Stimulated activated CD4-positive, alpha-beta T cell treated with anti-CD3 and anti-CD28 coated beads, Interleukin-15, amount 100 ng/mL, for 1 hour (primary cell): ENCODE results near the gene PDS5A.
"Not testable (repeated sequence)": the region's sequence is repeated elsewhere in the genome, so short reads cannot be mapped to it uniquely, and the experiment has no call there.

Experiments
- DNase-seq, 2 donors: peaks; one replicate each; pipeline ENCODE4 v3.0.0-alpha.2; 2020; ENCODE audit warnings: low read depth in 1 of 2, low spot score in 1 of 2

PDS5A gene, protein sequence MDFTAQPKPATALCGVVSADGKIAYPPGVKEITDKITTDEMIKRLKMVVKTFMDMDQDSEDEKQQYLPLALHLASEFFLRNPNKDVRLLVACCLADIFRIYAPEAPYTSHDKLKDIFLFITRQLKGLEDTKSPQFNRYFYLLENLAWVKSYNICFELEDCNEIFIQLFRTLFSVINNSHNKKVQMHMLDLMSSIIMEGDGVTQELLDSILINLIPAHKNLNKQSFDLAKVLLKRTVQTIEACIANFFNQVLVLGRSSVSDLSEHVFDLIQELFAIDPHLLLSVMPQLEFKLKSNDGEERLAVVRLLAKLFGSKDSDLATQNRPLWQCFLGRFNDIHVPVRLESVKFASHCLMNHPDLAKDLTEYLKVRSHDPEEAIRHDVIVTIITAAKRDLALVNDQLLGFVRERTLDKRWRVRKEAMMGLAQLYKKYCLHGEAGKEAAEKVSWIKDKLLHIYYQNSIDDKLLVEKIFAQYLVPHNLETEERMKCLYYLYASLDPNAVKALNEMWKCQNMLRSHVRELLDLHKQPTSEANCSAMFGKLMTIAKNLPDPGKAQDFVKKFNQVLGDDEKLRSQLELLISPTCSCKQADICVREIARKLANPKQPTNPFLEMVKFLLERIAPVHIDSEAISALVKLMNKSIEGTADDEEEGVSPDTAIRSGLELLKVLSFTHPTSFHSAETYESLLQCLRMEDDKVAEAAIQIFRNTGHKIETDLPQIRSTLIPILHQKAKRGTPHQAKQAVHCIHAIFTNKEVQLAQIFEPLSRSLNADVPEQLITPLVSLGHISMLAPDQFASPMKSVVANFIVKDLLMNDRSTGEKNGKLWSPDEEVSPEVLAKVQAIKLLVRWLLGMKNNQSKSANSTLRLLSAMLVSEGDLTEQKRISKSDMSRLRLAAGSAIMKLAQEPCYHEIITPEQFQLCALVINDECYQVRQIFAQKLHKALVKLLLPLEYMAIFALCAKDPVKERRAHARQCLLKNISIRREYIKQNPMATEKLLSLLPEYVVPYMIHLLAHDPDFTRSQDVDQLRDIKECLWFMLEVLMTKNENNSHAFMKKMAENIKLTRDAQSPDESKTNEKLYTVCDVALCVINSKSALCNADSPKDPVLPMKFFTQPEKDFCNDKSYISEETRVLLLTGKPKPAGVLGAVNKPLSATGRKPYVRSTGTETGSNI (N-terminal part only)

DNA sequence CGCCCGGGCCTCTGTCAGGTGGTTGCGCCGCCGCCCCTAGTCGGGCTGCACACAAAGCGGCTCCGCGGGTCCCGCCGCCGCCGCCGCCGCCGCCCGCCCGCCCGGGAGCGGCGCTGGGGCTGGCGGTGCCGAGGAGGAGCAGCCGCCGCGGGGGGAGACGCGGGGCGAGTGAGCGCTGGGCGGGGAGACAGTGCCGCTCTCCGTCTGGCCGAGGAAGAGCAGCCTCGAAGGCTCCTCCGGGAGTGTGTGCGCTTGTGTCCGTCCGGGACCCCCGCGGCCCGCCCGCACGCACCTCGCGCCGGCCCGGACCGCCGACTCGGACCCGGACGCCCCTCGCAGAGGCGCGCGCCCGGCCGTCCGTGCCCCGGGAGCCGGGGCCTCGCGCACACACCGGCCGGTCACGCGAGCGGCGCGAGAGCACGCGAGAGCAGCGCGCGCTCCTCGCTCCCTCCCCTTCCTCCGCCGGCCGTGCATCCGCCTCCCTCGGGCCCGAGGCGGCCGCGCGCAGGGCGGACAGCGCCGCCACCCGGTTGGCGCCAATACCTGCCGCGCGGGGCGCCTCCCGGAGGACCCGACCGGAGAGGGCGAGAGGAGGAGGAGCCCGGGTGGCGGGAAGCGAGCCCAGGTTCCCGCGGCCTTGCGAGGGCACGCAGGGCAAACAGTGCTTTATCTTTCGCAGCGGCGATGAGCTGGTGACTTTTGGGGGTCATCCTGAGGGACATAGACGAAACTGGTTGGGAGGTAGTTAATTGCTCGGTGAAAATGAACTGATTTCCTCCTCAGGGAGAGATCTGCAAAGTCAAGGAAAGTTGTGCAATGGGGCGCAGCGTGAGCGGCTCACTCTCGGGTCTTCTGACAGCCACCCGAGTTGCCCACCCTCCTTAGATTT, at the start of gene PDS5A:
PDS5A (minus strand) TSS at position 423 of the 889 bp plus-strand sequence. CDS start 1,334 bp downstream, outside the sequence.
- DNase-seq, result peak; percentile 83 to 86

DNA sequence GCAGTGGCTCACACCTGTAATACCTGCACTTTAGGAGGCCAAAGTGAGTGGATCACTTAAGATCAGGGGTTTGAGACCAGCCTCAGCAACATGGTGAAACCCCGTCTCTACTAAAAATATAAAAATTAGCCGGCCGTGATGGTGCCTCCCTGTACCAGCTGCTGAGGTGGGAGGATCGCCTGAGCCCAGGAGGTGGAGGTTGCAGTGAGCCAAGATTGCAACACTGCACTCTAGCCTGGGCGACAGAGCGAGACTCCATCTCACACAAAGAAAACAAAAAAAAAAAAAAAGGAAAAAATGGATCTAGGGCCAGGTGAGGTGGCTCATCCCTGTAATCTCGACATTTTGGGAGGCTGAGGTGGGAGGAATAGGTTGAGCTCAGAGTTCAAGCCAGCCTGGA, 46.3 kb upstream of the PDS5A start:
- DNase-seq, result not testable (repeated sequence)

DNA sequence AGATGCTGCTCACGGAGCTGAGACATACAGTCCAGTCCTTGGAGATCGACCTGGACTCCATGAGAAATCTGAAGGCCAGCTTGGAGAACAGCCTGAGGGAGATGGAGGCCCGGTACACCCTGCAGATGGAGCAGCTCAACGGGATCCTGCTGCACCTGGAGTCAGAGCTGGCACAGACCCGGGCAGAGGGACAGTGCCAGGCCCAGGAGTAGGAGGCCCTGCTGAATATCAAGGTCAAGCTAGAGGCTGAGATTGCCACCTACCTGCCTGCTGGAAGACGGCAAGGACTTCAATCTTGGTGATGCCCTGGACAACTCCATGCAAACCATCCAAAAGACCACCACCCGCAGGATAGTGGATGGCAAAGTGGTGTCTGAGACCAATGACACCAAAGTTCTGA, 43.4 kb upstream of the PDS5A start:
- DNase-seq, result not testable (repeated sequence)

DNA sequence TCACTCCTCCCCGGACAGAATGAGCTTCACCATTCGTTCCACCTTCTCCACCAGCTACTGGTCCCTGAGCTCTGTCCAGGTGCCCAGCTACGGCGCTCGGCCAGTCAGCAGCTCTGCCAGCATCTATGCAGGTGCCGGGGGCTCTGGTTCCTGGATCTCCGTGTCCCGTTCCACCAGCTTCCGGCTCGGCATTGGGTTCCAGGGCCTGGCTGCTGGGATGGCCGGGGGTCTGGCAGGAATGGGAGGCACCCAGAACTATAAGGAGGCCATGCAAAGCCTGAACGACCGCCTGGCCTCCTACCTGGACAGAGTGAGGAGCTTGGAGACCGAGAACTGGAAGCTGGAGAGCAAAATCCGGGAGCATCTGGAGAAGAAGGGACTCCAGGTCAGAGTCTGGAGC, 42.5 kb upstream of the PDS5A start:
- no peak for DNase-seq

DNA sequence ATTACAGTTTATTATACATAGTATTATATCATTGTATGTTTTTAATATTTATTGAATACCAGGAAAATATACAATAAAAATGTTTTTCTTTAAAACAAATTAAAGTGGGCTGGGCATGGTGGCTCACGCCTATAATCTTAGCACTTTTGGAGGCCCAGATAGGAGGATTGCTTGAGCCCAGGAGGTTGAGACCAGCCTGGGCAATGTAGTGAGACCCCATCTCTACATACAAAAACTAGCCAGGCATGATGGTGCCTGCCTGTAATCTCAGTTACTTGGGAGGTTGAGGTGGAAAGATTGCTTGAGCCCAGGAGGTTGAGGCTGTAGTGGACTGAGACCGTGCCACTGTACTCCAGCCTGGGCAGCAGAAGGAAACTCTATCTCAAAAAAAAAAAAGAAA, 38.3 kb upstream of the PDS5A start:
- no peak for DNase-seq

DNA sequence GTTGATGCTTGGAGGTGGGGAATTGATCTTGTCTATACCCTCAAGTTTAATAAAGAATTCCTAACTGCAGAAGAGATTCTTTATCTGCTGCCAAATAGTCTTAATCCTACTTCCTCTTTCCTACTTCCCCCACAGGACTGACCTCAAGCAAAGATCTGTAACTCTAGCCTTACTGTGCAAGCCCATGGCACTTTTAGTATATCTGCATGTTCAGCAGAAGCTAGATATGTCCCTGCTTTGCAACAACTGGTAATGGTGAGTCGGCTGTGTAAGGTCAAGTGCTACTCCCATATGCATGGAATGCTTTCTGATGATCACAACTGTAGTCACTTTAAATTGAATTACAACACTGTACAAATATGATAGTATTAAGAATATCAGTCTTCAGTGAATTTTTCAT, 26.3 kb upstream of the PDS5A start:
- no peak for DNase-seq

DNA sequence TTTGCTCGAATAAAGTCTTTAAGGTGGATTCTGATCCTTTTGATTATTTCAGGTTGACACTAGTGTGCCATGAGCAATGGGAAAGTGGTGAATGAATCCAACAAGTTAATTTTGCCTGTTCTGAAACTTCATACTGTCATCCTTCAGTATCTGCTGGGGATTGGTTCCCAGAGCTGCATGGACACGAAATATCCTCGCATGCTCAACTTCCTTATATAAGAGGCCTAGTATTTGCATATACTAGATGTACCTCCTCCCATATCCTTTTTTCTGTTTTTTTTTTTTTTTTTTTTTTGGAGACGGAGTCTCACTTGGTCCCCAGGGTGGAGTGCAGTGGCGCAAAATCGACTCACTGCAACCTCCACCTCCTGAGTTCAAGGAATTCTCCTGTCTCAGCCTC, 23.0 kb upstream of the PDS5A start:
- no peak for DNase-seq

DNA sequence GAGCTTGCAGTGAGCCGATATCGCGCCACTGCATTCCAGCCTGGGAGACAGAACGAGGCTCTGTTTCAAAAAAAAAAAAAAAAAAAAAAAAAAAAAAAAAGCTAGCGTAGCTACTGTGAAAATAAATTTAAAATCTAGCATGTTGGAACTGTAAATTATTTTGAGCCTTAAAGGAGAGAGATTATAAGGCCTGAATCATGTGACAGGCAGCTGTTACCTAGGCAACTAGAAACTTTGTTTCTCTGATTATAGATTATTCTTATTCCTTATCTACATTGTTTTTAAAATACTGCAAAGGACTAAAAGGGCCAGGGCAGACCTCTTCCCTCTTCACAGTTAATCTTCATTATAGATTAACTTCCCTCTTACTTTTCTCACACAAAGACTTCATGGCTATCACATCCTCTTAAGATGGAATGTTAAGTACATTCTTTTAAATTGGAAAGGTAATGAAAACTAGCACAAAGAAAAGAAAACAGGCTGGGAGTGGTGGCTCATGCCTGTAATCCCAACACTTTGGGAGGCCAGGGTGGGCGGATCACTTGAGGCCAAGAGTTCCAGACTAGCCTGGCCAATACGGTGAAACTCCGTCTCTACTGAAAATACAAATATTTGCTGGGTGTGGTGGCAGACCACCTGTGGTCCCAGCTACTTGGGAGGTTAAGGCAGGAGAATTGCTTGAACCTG, 21.1 kb upstream of the PDS5A start:
- no peak for DNase-seq

DNA sequence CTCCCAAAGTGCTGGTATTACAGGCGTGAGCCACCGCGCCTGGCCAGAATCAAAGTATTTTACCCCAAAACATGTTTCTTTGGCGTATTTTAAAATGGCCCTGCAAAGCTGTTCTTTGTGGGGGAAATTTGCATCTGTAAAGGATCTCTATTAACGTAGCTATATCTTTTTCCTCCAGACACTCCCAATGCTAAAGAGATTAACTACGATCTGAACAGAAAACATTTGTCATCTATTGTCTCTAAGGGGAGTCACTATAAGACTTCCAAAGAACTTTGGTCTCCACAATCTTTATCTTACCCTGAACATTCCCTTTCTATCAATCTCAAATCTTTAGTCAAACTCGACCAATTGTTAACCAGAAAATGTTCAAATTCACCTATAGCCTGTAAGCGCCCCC, 19.1 kb upstream of the PDS5A start:
- DNase-seq, result no peak

DNA sequence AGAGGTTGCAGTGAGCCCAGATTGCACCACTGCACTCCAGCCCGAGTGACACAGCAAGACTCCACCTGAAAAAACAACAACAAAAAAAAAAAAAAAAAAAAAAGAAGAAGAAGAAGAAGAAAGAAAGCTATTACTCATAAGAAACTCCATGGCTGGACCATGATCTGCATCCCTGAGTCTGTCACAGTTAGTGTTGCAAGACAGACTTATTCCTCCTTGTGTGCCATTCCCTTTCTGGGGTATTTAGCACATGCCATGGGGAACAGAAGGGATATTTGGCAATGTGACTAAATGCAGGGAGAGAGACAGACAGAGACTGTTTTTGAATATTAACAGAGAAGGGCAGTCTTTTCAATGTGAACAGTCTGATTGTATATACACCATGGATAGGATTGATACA, 16.7 kb upstream of the PDS5A start:
- DNase-seq, result no peak

DNA sequence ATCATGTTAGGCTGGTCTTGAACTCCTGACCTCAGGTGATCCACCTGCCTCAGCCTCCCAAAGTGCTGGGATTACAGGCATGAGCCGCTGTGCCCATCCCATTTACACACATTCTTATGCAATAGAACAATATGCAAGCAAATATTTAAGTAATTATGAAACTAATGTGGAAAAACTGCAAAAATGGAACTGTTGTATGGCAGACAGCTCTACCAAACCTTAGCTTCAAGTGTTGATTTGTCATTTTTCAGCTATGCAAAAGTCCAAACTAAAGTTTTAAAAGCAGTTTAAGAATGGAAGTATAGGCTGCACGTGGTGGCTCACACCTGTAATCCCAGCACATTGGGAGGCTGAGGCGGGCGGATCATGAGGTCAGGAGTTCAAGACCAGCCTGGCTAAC, 11.7 kb upstream of the PDS5A start:
- not testable (repeated sequence) for DNase-seq

DNA sequence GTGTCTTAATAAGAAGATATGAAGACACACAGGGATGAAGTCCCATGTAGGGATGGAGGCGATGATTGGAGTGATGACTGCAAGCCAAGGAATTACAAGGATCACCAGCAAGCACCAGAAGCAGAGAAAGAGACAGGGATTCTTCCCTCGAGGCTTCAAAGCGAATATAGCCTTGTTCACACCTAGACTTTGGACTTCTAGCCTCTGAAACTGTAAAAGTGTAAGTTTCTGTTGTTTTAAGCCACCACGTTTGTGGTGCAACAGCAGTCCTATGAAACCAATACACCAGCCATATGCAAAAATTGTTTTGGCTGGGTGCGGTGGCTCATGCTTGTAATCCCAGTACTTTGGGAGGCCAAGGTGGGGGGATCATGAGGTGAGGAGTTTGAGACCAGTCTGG, 9.8 kb upstream of the PDS5A start:
- no peak for DNase-seq

DNA sequence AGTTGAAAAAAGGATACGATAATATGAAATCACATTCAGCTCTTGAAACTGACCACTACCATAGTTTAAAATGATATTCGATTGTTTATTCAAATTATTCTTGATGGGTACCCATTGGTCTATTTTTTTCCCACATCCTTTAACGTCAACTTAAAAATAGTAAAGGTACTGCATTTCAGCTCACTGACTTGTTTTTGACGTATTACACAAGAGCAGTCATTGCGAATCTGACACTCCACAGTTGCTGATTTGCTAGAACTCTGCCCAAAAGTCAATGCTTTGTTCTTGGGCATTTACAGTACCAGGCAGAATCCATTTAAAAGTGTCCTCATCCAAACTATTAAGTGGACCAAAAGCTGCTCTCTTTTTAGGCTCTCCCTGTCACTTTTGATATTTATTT, 1.2 kb upstream of the PDS5A start:
- DNase-seq, result no peak

DNA sequence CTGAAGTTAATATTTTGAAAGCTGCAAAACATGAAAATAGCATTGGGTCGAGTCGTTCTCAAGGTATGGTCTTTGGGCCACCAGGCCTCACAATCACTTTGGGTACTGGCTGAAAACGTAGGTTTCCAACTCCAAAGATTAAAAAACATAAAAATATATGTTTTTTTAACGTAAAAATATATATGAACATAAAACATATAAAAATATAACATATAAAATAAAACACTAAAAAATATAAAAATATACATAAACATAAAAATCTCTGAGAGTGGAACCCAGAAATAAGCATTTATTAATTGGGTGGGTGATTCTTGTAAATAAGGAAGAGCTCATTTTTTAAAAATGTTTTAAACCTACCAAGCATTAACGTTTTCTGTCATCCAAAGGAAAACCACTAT, 666 bp upstream of the PDS5A start:
- DNase-seq, result no peak

DNA sequence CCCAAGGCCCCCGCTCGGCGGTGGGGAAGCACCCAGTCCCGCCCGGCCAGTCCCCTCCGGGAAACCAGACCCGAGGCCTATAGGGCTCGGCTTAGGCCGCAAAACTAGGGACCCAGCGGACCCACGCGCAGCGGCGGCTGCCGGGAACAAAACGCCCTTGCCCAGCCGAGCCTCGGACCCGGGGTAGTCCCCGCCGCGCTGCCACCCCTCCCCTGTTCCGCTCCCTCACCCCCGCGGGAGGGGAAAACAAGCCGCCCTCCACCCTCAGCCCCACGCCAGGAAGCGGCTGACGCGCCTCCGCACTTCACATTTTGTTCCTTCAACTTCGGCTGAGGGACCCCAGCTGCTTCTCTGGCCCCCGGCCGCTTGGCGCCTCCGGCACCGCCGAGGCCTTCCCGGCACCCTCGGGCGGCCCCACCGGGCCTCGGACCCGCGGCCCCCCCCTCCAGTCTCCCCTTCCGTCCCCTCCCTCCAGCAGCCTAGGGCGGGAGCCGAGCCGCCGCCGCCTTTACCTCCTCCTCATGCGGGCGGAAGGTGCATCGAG, 694 bp downstream of the PDS5A start:
- DNase-seq, result peak; percentile 19 to 40

DNA sequence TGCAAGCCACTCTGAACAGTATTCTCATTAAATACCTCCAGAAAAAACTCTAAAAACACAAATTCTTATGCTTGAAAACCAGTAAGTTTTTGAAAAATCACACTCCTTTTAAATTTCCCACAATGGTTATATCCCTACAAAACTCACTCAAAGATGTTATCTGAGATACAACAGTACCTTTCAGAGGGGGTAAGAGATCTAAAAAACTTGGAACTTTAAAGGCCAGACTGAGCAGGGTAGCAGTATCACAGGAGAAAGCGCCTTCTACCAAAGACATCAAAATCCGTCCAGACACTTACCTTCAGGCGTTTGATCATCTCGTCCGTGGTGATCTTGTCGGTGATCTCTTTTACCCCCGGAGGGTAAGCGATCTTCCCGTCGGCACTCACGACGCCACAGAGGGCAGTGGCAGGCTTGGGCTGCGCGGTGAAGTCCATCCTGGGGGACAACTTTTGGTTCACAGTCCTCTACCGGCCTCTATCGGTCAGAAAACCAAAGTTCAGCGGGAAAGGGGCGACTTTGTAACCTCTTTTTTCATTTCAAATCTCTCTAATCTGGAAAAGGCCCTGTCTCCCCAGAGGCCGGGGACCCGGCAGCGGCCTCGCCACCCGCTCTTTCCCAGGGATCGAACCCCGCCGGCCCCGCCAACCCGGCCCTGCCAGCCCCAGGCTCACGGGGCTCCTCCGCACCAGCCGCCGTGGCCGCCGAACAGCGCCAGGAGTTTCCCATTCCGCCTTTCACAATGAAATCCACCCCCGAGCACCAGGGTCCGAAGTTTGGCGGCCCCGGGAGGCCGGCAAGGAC, 1.4 kb downstream of the PDS5A start:
- DNase-seq, result peak; percentile 30 to 42

DNA sequence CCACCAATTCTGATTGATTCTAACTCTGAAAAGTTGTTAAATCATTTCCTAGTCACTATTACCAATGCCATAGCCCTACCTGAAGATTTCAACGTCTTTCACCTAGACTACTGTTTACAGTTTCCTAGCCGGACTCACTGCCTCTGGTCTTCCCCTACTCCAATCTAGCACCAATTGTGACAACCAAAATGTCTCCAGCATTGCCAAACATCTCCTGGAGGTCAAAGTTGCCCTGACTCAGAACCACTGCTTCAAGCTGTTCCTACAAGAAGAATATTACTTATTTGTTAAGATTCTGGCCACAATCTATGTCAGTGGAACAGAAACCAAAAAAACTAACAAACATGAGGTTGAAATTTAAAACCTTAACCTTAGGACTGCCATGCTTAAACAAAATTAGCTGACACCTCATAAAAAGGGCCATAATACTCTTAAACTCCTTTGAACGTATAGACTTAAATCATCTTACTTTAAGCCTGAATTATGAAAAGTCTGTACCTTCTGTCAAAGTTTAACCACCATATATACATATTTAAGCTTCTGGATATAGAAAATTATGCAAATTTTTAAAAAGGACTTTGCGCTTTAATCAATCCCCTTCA, 2.1 kb downstream of the PDS5A start:
- no peak for DNase-seq

DNA sequence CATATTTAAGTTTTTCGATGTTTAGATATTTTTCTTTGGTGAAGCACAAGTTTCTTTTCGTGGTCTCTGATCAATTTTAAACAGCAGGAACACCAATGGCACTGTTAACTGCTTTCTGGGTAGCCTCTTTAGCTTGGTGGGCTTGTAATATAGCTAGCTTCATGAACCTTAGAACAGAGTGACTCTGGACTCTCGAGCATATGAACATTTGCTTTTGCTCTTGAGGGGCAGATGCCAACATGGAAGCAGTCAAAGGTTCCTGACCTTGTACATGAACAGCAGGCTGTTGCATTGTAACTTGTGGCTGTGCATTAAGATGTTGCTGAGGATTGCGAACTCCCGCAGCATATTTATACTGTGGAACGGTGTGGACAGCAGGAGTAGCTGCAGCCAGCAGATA, 4.7 kb downstream of the PDS5A start:
- not testable (repeated sequence) for DNase-seq
